HG03565 (cell line): ENCODE results near the gene TANC1.
"Not testable (repeated sequence)": the region's sequence is repeated elsewhere in the genome, so short reads cannot be mapped to it uniquely, and the experiment has no call there.

Experiments
- ATAC-seq: cut with Tn5 transposase; IDR thresholded peaks from one replicate; pipeline ENCODE4 v1.9.1; 2021; ENCODE audit warnings: mild to moderate bottlenecking, moderate library complexity; ENCODE audit not compliant: unreplicated experiment

The TANC1 gene

DNA sequence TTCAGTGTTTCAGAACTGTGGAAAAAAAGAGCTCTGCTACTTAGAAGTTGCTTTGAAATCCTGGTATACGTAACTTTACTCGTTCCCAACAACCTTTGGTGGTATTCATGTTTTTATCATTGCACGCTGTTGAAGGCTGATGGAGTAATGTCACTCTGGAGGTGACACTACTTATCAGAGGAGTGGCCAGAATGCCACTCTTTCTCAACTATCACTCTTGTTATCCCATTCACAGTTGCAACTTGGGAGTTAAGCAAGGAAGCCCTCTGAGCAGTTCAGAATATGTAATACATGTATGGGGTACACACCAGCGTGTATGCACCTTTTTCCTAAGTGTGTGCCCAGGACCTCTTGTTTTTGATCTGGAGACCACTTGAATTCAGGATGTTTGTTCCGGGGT lies 53.6 kb downstream of the TANC1 start:
- no peak for ATAC-seq

DNA sequence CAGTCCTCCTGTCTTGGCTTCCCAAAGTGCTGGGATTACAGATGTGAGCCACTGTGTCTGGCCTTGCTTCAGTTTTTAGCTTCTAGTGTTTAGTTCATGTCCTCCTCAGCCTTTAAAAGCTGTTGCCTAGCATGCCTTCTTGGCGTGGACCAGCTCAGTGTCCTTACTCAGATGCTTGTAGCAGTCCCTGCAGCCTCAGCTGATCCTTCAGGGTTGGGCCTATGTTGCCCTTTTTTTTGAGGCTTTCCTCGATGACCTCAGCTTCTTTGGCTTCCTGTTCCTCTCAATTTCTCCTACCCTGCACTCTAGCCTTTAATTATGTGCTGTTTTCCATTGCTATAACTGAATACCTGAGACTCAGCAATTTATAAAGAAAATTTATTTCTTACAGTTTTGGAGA lies 57.7 kb downstream of the TANC1 start:
- no peak for ATAC-seq

GRCh38 chr2:159028776-159029175 lies 60.3 kb downstream of the TANC1 start:
- no peak for ATAC-seq

DNA sequence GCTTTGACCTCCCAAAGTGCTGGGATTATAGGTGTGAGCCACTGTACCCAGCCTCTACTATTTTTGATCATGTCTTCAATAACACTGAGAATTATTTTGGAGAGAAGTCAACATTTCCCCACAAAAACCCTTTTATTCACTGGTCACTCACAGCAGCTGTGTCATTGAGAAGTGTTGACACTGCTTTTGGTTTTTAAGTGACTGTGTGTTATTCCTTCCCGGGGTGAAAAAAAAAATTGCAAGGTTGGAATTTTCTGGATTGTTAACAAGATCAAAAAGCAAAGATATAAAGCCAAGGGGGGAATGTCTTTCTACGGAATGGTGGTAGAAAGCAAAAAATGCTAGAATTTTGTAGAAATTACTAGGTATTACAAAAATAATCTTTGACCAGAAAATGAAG lies 61.5 kb downstream of the TANC1 start:
- ATAC-seq = no peak

GRCh38 chr2:159030674-159031380 lies 62.4 kb downstream of the TANC1 start:
- ATAC-seq = no peak

DNA sequence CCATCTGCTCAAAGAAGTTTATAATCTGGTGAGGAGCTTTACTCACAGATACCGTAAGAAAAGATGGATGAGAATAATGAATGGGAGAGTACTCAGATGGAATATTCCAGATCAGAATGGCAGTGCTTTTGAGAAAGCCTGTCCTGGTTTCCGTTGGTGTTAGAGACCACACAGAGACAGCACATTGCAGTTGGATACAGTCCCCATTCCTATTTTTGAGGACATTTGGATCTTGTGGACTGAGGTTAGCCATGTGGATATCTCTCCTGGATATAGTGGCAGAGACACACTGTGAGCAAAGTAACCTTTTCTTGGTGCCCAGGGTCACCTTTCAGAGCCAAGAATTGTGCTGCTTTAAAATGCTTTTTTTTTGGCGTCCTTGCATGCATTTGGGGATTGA lies 63.7 kb downstream of the TANC1 start:
- no peak for ATAC-seq

DNA sequence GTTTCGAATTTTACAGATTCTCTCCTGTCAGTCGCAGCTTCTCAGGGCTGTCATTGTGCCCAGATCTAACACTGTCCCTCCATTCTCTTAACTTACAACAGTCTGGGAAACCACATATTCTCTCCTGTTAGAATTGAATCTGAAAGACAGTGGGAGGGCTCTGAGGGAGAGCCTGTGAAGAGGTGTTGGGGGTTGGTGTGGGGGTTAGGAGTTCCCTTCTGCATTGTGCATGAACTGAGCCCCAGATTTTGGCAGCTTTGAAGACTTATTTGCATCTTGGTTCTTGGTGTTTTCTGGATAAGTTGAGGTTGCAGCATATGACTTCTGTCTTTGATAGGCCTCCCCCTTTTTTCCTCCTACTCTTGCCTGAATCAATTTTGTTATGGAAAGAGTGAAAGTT lies 64.1 kb downstream of the TANC1 start:
- ATAC-seq = no peak

GRCh38 chr2:159034713-159035112 lies 66.3 kb downstream of the TANC1 start:
- ATAC-seq = no peak

DNA sequence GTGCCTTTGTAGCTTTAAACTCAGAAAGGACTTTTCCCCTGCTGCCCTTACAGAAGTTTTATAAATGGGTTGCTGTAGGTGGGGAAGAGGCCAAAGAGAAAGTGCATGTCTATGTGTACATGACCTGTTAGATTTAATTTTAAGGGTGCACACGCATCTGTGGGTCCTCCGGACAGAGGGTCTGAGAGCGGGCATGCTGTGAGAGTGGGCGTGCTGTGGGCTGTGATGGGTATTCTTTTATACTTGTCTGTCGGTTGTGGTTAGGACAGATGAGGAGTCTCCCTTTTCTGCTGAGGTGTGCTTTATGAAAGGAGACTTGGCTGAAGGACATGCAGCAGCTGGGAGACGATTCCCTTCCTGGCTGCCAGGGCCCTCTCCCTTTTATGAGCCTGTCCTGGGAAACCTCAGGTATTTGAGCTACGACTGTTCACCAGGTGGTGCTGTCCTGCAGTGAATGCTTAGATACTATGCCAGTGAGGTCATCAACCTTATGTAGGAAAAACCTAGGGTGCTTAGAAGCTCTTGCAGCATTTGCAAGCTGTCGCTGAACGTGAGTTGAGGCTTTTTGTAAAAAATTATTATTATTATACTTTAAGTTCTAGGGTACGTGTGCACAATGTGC lies 67.5 kb downstream of the TANC1 start:
- ATAC-seq = no peak

DNA sequence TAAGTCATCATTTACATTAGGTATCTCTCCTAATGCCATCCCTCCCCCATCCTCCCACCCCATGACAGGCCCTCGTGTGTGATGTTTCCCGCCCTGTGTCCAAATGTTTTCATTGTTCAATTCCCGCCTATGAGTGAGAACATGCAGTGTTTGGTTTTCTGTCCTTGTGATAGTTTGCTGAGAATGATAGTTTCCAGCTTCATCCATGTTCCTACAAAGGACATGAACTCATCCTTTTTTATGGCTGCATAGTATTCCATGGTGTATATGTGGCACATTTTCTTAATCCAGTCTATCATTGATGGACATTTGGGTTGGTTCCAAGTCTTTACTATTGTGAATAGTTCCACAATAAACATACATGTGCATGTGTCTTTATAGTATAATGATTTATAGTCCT lies 68.0 kb downstream of the TANC1 start:
- not testable (repeated sequence) for ATAC-seq

DNA sequence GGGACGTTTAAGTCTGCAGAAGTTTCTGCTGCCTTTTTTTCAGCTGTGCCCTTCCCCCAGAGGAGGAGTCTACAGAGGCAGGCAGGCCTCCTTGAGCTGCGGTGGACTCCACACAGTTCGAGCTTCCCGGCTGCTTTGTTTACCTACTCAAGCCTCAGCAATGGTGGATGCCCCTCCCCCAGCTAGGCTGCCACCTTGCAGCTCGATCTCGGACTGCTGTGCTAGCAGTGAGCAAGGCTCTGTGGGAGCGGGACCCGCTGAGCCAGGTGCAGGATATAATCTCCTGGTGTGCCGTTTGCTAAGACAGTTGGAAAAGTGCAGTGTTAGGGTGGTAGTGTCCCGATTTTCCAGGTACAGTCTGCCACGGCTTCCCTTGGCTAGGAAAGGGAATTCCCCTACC lies 72.9 kb downstream of the TANC1 start:
- not testable (repeated sequence) for ATAC-seq

DNA sequence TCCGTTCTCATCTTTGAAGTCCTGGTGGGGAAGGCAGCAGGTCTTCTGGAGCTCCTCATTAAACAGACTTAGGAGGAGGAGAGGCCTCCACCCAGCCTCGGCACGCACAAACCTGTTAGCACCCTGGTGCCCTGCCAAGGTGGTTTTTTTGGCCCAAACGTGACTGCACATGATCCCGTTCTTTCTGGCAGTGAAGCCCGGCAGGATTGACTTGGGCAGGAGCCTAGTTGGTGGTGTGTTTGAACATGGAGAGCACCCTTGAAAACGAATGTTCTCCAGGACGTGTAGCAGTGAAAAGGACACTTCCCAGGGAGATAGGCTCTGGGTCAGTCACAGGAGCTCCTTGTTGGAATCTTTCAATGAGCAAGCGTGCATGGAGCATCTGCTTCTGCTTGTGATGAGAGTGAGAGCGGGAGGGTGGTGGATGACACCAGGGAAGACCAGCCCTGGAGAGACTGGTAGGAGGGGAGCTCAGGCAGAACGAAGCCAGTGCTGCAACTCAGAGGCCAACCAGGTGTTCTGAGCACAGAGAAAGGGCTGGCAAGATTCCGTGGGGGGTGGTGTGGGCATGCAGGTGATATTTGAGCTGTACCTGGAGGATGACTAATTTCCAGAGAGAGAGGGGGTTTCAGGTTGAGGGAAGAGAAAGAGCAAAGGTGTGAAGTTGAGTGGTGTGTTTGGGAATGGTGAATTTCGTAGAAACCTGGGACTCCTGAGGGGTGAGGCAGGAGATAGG lies 73.8 kb downstream of the TANC1 start:
- no peak for ATAC-seq

DNA sequence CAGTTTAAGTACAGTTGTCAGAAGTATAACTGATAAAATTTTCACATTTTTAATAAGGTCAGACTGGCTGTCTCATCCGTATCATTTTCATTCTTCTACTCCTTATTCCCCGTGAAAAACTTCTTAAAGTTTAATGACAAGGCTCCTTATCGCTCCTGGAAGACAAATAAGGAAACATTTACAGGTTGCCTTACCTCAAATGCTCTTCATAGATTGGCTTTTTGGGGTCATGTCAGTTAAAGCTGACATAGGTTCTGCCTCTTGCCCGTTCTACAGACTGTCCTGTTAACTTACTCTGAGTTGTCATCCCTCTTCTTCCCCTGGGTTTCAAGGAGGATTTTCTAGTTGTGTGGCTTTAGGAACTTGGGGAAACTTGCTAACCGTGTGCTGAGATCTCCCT lies 75.3 kb downstream of the TANC1 start:
- ATAC-seq = no peak

- no peak for ATAC-seq
These were observed 76.4 kb downstream of the TANC1 start for GRCh38 chr2:159044804-159045286.

DNA sequence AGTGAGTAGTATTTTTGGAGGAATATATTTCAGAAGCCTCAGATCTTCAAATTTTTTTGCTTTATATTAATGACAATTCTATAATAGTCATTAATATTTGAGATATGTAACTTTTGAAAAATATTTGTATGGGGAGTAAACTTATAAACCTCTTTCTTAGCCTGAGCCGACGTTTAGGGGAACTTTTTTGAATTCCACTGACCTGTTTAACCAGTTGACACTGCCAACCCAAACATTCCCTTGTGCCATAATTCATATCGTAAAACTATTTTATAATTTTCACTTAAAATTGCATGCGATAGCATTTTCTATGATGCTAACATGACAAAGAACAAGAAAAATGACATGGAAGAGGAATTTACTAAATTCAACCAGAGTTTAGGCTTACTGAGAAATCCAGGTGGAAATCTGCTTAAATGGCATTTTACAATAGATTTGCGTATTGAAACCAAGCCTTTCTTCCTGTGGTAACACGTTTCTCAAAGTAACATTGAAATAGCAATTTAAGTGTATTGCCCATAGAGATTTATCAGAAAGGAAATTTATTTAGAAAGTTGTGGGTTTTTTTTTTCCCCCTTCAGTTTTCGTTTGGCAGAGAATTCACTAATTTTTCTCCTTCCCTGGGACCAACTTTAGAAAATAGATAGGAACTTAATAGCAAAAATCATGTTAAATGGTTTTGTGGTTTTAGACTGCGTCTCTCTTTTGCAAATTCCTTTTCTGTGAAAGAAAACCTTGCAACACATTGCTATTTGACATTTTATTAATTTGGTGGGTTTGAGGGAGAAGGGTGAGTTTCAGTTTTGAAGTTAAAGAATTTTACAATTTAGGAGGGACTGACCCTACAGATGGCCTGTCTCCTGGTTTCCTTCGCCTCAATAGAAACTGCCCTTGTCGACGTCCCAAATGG lies 77.4 kb downstream of the TANC1 start:
- no peak for ATAC-seq

DNA sequence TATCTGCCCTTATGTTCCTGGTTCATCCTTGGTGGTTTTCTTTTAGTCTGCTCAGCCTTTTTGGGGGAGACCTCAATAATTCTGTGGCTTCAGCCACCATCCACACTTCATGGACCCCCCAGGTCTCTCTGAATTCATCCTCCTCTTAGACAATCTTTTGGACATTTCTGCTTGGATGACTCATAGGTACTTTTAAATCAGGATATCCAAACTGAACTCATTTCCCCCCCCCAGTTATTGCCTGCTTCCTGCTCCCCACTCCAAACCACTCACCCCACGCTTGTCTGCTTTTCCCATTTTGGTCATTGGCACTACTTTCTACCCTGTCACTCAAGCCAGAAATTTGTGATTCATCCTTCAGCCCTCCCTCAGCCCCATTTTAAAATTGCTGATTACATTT lies 78.5 kb downstream of the TANC1 start:
- no peak for ATAC-seq

- no peak for ATAC-seq
These were observed 82.0 kb downstream of the TANC1 start for GRCh38 chr2:159050426-159050825.

- ATAC-seq = no peak
These were observed 82.7 kb downstream of the TANC1 start for GRCh38 chr2:159051133-159051532.

DNA sequence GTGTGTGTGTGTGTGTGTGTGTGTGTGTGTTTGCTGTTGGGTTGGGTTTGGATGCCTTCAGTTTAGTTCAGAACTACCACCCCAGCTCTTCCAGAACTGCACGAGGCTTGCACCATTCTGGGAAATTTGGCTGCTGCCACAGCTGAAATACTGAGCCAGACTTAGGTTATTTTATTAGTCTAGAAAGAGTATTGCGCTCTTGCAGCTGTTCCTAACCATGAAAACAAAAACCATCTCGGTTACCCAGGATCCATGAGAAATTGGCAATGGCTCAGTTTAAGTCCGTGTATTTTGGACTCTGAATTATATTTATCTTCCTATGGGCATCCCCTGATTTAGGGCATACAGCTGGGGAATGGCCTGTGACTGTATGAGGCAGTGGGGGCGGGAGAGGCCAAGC lies 83.2 kb downstream of the TANC1 start:
- ATAC-seq = no peak

DNA sequence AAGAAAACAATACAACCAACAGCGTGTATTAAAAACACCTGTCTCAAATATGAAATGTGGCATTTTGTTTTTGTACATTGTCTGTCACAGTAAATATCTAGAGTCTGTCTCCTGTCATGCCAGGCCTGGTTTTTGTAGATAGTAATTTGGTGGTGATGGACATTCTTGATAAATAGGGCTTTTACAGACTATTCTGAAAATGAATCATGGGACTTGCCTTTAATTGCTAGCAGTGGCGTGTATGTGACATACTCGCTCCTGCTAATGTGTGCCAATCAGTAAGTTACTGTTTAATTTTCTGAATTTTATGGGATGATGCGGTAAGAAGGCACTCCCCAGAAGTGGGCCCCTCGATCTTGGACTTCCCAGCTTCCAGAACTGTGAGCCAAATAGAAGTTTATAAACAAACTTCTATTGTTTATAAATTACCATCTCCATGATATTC lies 83.7 kb downstream of the TANC1 start:
- no peak for ATAC-seq
